ENCODE data around the gene C1QA.

The C1QA gene

DNA sequence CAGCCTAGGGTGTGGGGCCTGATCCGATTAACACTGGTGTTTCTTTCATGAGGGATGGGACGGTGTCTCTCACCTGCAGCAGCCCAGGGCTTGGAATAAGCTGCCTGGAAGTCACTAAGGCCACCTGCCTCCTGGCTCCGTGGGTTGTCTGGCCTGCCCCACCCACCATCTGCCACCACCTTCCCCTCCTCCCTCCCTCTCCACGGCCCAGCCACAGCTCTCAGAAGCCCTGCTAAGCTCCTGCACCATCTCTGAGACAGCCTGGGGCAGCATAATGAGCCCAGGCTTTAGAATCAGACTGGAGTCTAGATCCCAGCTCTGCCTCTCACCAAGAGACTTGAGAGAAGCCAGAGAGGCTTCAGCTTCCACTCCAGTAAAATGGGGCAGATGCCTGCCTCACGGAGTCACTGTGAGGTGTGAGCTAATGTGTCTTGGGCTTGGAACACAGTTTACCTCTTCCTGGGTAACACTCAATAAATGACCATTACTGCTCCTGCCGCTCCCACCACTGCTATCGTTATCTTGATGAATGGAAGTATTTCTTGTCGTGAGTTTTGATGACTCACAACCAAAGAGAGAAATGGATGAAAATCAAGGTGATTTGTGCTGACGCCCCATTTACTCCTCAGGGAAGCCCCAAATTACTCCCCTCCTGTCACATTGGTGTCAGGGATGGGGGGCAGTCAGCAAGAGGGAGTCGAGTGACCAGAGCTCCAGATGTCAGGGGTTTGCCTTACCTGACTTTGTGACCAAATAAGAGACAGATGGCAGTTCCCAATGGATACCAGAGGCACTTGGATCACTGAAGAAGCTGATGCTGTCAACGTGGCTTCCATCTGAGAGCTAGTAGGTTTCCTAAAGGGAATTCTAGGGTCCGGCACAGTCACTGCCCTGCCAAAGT lies 23.5 kb upstream of the C1QA start:
- Histone ChIP-seq H3K27me3 (replicated peaks; ENCODE audit: insufficient read depth, low read length) (peaks cover 90% of the 10 kb centered on the region), H3K9me3 (replicated peaks; ENCODE audit: insufficient read depth, low read length) (no peaks in the 10 kb centered on the region), H3K4me3 (ENCODE audit: low read length) (no peak overlapping the region), H3K9me2 (replicated peaks; ENCODE audit: insufficient read depth, low read length) (no peaks in the 10 kb centered on the region), H2AFZ (ENCODE audit: low read length) (no peak overlapping the region), H3F3A (ENCODE audit: insufficient read depth, low read length) (no peaks in the 10 kb centered on the region), H3K79me2 (ENCODE audit: low read length) (no peaks in the 10 kb centered on the region), H3K36me3 (replicated peaks; ENCODE audit: insufficient read depth, low read length) (no peaks in the 10 kb centered on the region), H3K4me1 (ENCODE audit: low read length) (no peaks in the 10 kb centered on the region), H4K20me1 (ENCODE audit: insufficient read depth, low read length) (no peaks in the 10 kb centered on the region), H3K27ac (ENCODE audit: low read length) (no peak overlapping the region), H3K4me2 (ENCODE audit: low read depth, low read length) (no peak overlapping the region), H3K9ac (ENCODE audit: low read length) (no peak overlapping the region)
- no peak for TF ChIP-seq EZH2phosphoT487 (IDR thresholded peaks at IDR 0.05; ENCODE audit: low read length)
- TF ChIP-seq, protein P1, sequence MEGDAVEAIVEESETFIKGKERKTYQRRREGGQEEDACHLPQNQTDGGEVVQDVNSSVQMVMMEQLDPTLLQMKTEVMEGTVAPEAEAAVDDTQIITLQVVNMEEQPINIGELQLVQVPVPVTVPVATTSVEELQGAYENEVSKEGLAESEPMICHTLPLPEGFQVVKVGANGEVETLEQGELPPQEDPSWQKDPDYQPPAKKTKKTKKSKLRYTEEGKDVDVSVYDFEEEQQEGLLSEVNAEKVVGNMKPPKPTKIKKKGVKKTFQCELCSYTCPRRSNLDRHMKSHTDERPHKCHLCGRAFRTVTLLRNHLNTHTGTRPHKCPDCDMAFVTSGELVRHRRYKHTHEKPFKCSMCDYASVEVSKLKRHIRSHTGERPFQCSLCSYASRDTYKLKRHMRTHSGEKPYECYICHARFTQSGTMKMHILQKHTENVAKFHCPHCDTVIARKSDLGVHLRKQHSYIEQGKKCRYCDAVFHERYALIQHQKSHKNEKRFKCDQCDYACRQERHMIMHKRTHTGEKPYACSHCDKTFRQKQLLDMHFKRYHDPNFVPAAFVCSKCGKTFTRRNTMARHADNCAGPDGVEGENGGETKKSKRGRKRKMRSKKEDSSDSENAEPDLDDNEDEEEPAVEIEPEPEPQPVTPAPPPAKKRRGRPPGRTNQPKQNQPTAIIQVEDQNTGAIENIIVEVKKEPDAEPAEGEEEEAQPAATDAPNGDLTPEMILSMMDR (IDR thresholded peaks at IDR 0.05; ENCODE audit: low read length) = no peak
- no peak for TF ChIP-seq EZH2 (optimal IDR thresholded peaks at IDR 0.05; ENCODE audit: low read depth, low read length)
- no peak for DNase-seq

- Histone ChIP-seq H3K4me3 (ENCODE audit: low read length) (no peak overlapping the region), H3F3A (ENCODE audit: insufficient read depth, low read length) (no peaks in the 10 kb centered on the region), H3K36me3 (replicated peaks; ENCODE audit: insufficient read depth, low read length) (no peaks in the 10 kb centered on the region), H3K79me2 (ENCODE audit: low read length) (no peaks in the 10 kb centered on the region), H3K4me2 (ENCODE audit: low read depth, low read length) (no peak overlapping the region), H3K9ac (ENCODE audit: low read length) (no peak overlapping the region), H3K27me3 (replicated peaks; ENCODE audit: insufficient read depth, low read length) (peaks cover 92% of the 10 kb centered on the region), H4K20me1 (ENCODE audit: insufficient read depth, low read length) (no peaks in the 10 kb centered on the region), H2AFZ (ENCODE audit: low read length) (no peak overlapping the region), H3K4me1 (ENCODE audit: low read length) (no peaks in the 10 kb centered on the region), H3K27ac (ENCODE audit: low read length) (no peak overlapping the region), H3K9me3 (replicated peaks; ENCODE audit: insufficient read depth, low read length) (no peaks in the 10 kb centered on the region), H3K9me2 (replicated peaks; ENCODE audit: insufficient read depth, low read length) (no peaks in the 10 kb centered on the region)
- no peak for TF ChIP-seq EZH2phosphoT487 (IDR thresholded peaks at IDR 0.05; ENCODE audit: low read length)
- TF ChIP-seq, protein P1 (IDR thresholded peaks at IDR 0.05; ENCODE audit: low read length) = no peak
- no peak for TF ChIP-seq EZH2 (optimal IDR thresholded peaks at IDR 0.05; ENCODE audit: low read depth, low read length)
- DNase-seq = no peak
Observed at GRCh38 chr1:22613572-22613918, 22.9 kb upstream of the C1QA start.

GRCh38 chr1:22613951-22614350 lies 22.5 kb upstream of the C1QA start:
- no peak overlapping the region for H3K4me2 ChIP-seq (ENCODE audit: low read depth, low read length)
- no peaks in the 10 kb centered on the region for H3K79me2 ChIP-seq (ENCODE audit: low read length)
- peaks cover 92% of the 10 kb centered on the region for H3K27me3 ChIP-seq (replicated peaks; ENCODE audit: insufficient read depth, low read length)
- no peaks in the 10 kb centered on the region for H4K20me1 ChIP-seq (ENCODE audit: insufficient read depth, low read length)
- H3K36me3 ChIP-seq (replicated peaks; ENCODE audit: insufficient read depth, low read length) = no peaks in the 10 kb centered on the region
- H3K9ac ChIP-seq (ENCODE audit: low read length) = no peak overlapping the region
- DNase-seq = no peak
- H3F3A ChIP-seq (ENCODE audit: insufficient read depth, low read length) = no peaks in the 10 kb centered on the region
- no peaks in the 10 kb centered on the region for H3K9me3 ChIP-seq (replicated peaks; ENCODE audit: insufficient read depth, low read length)
- no peaks in the 10 kb centered on the region for H3K4me1 ChIP-seq (ENCODE audit: low read length)
- no peak for TF ChIP-seq EZH2 (optimal IDR thresholded peaks at IDR 0.05; ENCODE audit: low read depth, low read length)
- no peak for TF ChIP-seq EZH2phosphoT487 (IDR thresholded peaks at IDR 0.05; ENCODE audit: low read length)
- TF ChIP-seq, protein P1 (IDR thresholded peaks at IDR 0.05; ENCODE audit: low read length) = no peak
- H3K4me3 ChIP-seq (ENCODE audit: low read length) = no peak overlapping the region
- no peaks in the 10 kb centered on the region for H3K9me2 ChIP-seq (replicated peaks; ENCODE audit: insufficient read depth, low read length)
- H3K27ac ChIP-seq (ENCODE audit: low read length) = no peak overlapping the region
- H2AFZ ChIP-seq (ENCODE audit: low read length) = no peak overlapping the region

Measured in MM.1S (cell line).